H9 (cell line): Measurements from ENCODE around the gene LRRC73. TPM values are rescaled to one million over a fixed set of nuclear protein-coding genes. Genes with fewer than 3 reads are reported as not detected.

Experiments used
- DNase-seq: peaks from one replicate; pipeline ENCODE4 v3.0.0-alpha.2; 2017
- H2AFZ ChIP-seq: one replicate; pipeline ENCODE4 v1.6.1; 2013; ENCODE audit warnings: mild to moderate bottlenecking, low read length, control low read depth, moderate library complexity
- H2AK5ac ChIP-seq: 2 replicates; pipeline ENCODE4 v1.6.1; 2013; ENCODE audit warnings: low read length, control low read depth, mixed read lengths; ENCODE audit not compliant: insufficient read length
- H2BK120ac ChIP-seq: one replicate; pipeline ENCODE4 v1.6.1; 2013; ENCODE audit warnings: low read depth, mild to moderate bottlenecking, low read length, control low read depth, inconsistent platforms; ENCODE audit not compliant: poor library complexity, severe bottlenecking
- H2BK12ac ChIP-seq: 2 replicates; pipeline ENCODE4 v1.6.1; 2013; ENCODE audit warnings: low read length, control low read depth, mixed read lengths, low read depth; ENCODE audit not compliant: insufficient read length
- H2BK15ac ChIP-seq: 2 replicates; pipeline ENCODE4 v1.6.1; 2013; ENCODE audit warnings: low read depth, low read length, control low read depth
- H2BK20ac ChIP-seq: one replicate; pipeline ENCODE4 v1.6.1; 2013; ENCODE audit warnings: low read depth, mild to moderate bottlenecking, low read length, control low read depth, inconsistent platforms; ENCODE audit not compliant: poor library complexity, severe bottlenecking
- H2BK5ac ChIP-seq: 2 replicates; pipeline ENCODE4 v1.6.1; 2013; ENCODE audit warnings: low read length, control low read depth, mixed read lengths; ENCODE audit not compliant: insufficient read length
- H3K14ac ChIP-seq: 2 replicates; pipeline ENCODE4 v1.6.1; 2013; ENCODE audit warnings: low read length, control low read depth; ENCODE audit not compliant: insufficient read depth
- H3K18ac ChIP-seq: 2 replicates; pipeline ENCODE4 v1.6.1; 2013; ENCODE audit warnings: low read depth, mild to moderate bottlenecking, mixed read lengths, low read length, control low read depth; ENCODE audit not compliant: insufficient read length
- H3K23ac ChIP-seq: 2 replicates; pipeline ENCODE4 v1.6.1; 2013; ENCODE audit warnings: low read length, control low read depth, mixed read lengths, low read depth; ENCODE audit not compliant: insufficient read length
- H3K23me2 ChIP-seq: 2 replicates; pipeline ENCODE4 v1.6.1; 2013; ENCODE audit warnings: low read depth, mild to moderate bottlenecking, mixed read lengths, low read length, control low read depth; ENCODE audit not compliant: insufficient read length, poor library complexity, severe bottlenecking
- H3K27ac ChIP-seq: 2 replicates; pipeline ENCODE4 v1.5.1; 2013; ENCODE audit warnings: low read length, control low read depth, mixed read lengths, low read depth; ENCODE audit not compliant: insufficient read length
- H3K27me3 ChIP-seq: 2 replicates; pipeline ENCODE4 v1.6.1; 2013; ENCODE audit warnings: low read length, control low read depth, inconsistent platforms; ENCODE audit not compliant: insufficient read depth
- H3K4ac ChIP-seq: 2 replicates; pipeline ENCODE4 v1.6.1; 2013; ENCODE audit warnings: low read depth, mild to moderate bottlenecking, control low read depth, inconsistent platforms, low read length, moderate library complexity
- H3K4me1 ChIP-seq: 2 replicates; pipeline ENCODE4 v1.6.1; 2013; ENCODE audit warnings: low read length, control low read depth, inconsistent platforms; ENCODE audit not compliant: insufficient read depth
- H3K4me2 ChIP-seq: 2 replicates; pipeline ENCODE4 v1.6.1; 2013; ENCODE audit warnings: low read length, control low read depth, mixed read lengths; ENCODE audit not compliant: insufficient read length, insufficient read depth
- H3K56ac ChIP-seq: 2 replicates; pipeline ENCODE4 v1.6.1; 2013; ENCODE audit warnings: low read depth, mild to moderate bottlenecking, mixed read lengths, low read length, control low read depth; ENCODE audit not compliant: insufficient read length
- H3K79me1 ChIP-seq: 2 replicates; pipeline ENCODE4 v1.6.1; 2013; ENCODE audit warnings: low read depth, mild to moderate bottlenecking, moderate library complexity, low read length, control low read depth, inconsistent platforms; ENCODE audit not compliant: insufficient read depth, poor library complexity, severe bottlenecking
- H3K79me2 ChIP-seq: 2 replicates; pipeline ENCODE4 v1.6.1; 2013; ENCODE audit warnings: low read length, control low read depth, inconsistent platforms; ENCODE audit not compliant: insufficient read depth
- H3K9ac ChIP-seq: 2 replicates; pipeline ENCODE4 v1.6.1; 2013; ENCODE audit warnings: low read length, control low read depth, mixed read lengths; ENCODE audit not compliant: insufficient read length; ENCODE audit errors: extremely low read depth
- H3K9me3 ChIP-seq: one replicate; pipeline ENCODE4 v1.6.1; 2013; ENCODE audit warnings: low read depth, low read length, inconsistent platforms; ENCODE audit not compliant: control insufficient read depth
- H3T11ph ChIP-seq: one replicate; pipeline ENCODE4 v1.6.1; 2013; ENCODE audit warnings: mild to moderate bottlenecking, low read length, control low read depth, inconsistent platforms
- H4K20me1 ChIP-seq: one replicate; pipeline ENCODE4 v1.6.1; 2013; ENCODE audit not compliant: control insufficient read depth, insufficient read length, insufficient read depth
- H4K5ac ChIP-seq: 2 replicates; pipeline ENCODE4 v1.6.1; 2013; ENCODE audit warnings: low read depth, mild to moderate bottlenecking, mixed read lengths, low read length, control low read depth; ENCODE audit not compliant: insufficient read length
- H4K8ac ChIP-seq: replicated peaks from 2 replicates; pipeline ENCODE4 v1.6.1; 2013; ENCODE audit warnings: low read length, control low read depth, mixed read lengths, low read depth; ENCODE audit not compliant: insufficient read length
- H4K91ac ChIP-seq: 2 replicates; pipeline ENCODE4 v1.6.1; 2013; ENCODE audit warnings: low read depth, mild to moderate bottlenecking, moderate library complexity, mixed read lengths, low read length, control low read depth; ENCODE audit not compliant: insufficient read length
- H3K27ac Mint-ChIP-seq, 3 experiments: 2 replicates in 2 of 3; 3 replicates in 1 of 3; pipeline ENCODE4 v1.8.0; 2020 to 2021; ENCODE audit warnings: mixed read lengths in 3 of 3, mild to moderate bottlenecking in 1 of 3, moderate library complexity in 1 of 3
- H3K27me3 Mint-ChIP-seq: 2 replicates; pipeline ENCODE4 v1.8.0; 2021; ENCODE audit warnings: low read depth, mild to moderate bottlenecking, moderate library complexity, mixed read lengths
- H3K36me3 Mint-ChIP-seq, 3 experiments: 2 replicates in 2 of 3; 3 replicates in 1 of 3; pipeline ENCODE4 v1.8.0; 2020 to 2021; ENCODE audit warnings: low read depth in 3 of 3, mixed read lengths in 3 of 3; ENCODE audit not compliant: insufficient read depth in 1 of 3
- H3K4me1 Mint-ChIP-seq, 2 experiments: 2 replicates each; pipeline ENCODE4 v1.8.0; 2020; ENCODE audit warnings: mixed read lengths in 2 of 2
- H3K4me3 Mint-ChIP-seq, 2 experiments: 2 replicates in 1 of 2; 3 replicates in 1 of 2; pipeline ENCODE4 v1.8.0; 2020 to 2021; ENCODE audit warnings: mild to moderate bottlenecking in 2 of 2, mixed read lengths in 2 of 2, moderate library complexity in 1 of 2
- H3K9me3 Mint-ChIP-seq, 2 experiments: 2 replicates in 1 of 2; 3 replicates in 1 of 2; pipeline ENCODE4 v1.8.0; 2020; ENCODE audit warnings: mild to moderate bottlenecking in 2 of 2, mixed read lengths in 2 of 2, moderate library complexity in 1 of 2
- CTCF ChIP-seq: fragments of 200-600 bp; sonication (generic); conservative IDR thresholded peaks from 3 replicates; pipeline ENCODE4 v1.8.0; 2021; ENCODE audit warnings: antibody characterized with exemption, mild to moderate bottlenecking
- WGBS: extraction: QIAGEN DNeasy Blood & Tissue Kit; methylation state at CpG from one replicate; pipeline ENCODE4 v1.1.7; 2013; ENCODE audit warnings: missing lambda C conversion rate, low lambda C conversion rate, mixed read lengths; ENCODE audit not compliant: insufficient read length; ENCODE audit errors: extremely low coverage; 5-methylcytosine and 5-hydroxymethylcytosine counted together
- total RNA-seq: library from RNA; stranded (reverse); gene quantifications from 2 replicates; pipeline ENCODE4 v1.2.1, GENCODE V29; 2021

Gene LRRC73
- total RNA-seq, 1 experiment from 2014 or later: 0.55 TPM

GRCh38 chr6:43464337-43464736 lies 45.8 kb downstream of the LRRC73 start:
- Histone ChIP-seq H3K9me3 (no peaks in the 10 kb centered on the region), H3K56ac (no peak overlapping the region), H2BK12ac (no peak overlapping the region), H3K4ac (no peak overlapping the region), H3K79me2 (no peaks in the 10 kb centered on the region), H3T11ph (no peak overlapping the region), H3K18ac (no peak overlapping the region), H4K91ac (no peak overlapping the region), H3K4me2 (no peak overlapping the region), H4K20me1 (no peaks in the 10 kb centered on the region), H2BK5ac (no peak overlapping the region), H3K23ac (no peak overlapping the region), H2AK5ac (no peak overlapping the region), H4K8ac (no peak overlapping the region), H2BK15ac (no peak overlapping the region), H4K5ac (no peak overlapping the region), H3K4me1 (peaks cover 2% of the 10 kb centered on the region; the same call in 1 of the 2 replicates), H3K27me3 (no peaks in the 10 kb centered on the region), H3K9ac (no peak overlapping the region), H2BK120ac (no peak overlapping the region), H2AFZ (no peak overlapping the region), H3K14ac (no peak overlapping the region), H3K79me1 (no peaks in the 10 kb centered on the region), H3K23me2 (no peaks in the 10 kb centered on the region), H3K27ac (no peak overlapping the region), H2BK20ac (no peak overlapping the region)
- Mint-ChIP-seq H3K4me3 (no peak overlapping the region), H3K27ac (no peak overlapping the region), H3K36me3 (no peaks in the 10 kb centered on the region), H3K9me3 (no peaks in the 10 kb centered on the region), H3K4me1 (peaks cover 9 to 11% of the 10 kb centered on the region in 2 experiments), H3K27me3 (peaks cover 17% of the 10 kb centered on the region)
- WGBS: no CpG with 5 or more reads among the region's 8 CpGs
- no peak for DNase-seq
- TF ChIP-seq CTCF: no peak
